DOHH2 (cell line): ENCODE results near the gene TRIM63.

Experiments used
- CTCF ChIP-seq: fragments of 200-600 bp; sonication (generic); IDR thresholded peaks from one replicate; pipeline ENCODE4 v1.5.1; 2014; ENCODE audit warnings: antibody characterized with exemption, mild to moderate bottlenecking, low read depth, low read length; ENCODE audit not compliant: poor library complexity, severe bottlenecking
- EZH2phosphoT487 ChIP-seq: fragments of 200-600 bp; sonication (generic); IDR thresholded peaks from 2 replicates; pipeline ENCODE4 v1.6.1; 2017; ENCODE audit warnings: borderline replicate concordance, mild to moderate bottlenecking, antibody characterized with exemption, low read length, moderate library complexity, mixed read lengths

GRCh38 chr1:26077524-26077923, 10.1 kb upstream of the TRIM63 start:
- no peak for TF ChIP-seq CTCF
- TF ChIP-seq EZH2phosphoT487, result no peak
